Adrenal gland (tissue), 12 donors: ENCODE data around the gene KCTD19. TPM values are rescaled to one million over a fixed set of nuclear protein-coding genes. Genes with fewer than 3 reads are reported as not detected.

ENCODE experiments used
- DNase-seq, 7 donors: peaks; one replicate each; pipeline ENCODE4 v3.0.0-alpha.2; 2019 to 2020
- H3K27ac ChIP-seq, 5 donors: fragments of 200-600 bp; sonication (generic) in 4 of 5; 1 replicate in 3 of 5; 2 replicates in 2 of 5; pipeline versions ENCODE4 v1.5.1 to v1.8.0; 2016 to 2020; ENCODE audit warnings: mild to moderate bottlenecking in 1 of 5
- H3K27me3 ChIP-seq: fragments of 200-600 bp; 2 replicates; pipeline ENCODE4 v1.8.0; 2021
- H3K36me3 ChIP-seq, 2 donors: fragments of 200-600 bp; replicated peaks in 1 of 2; 1 replicate in 1 of 2; 2 replicates in 1 of 2; pipeline versions ENCODE4 v1.5.1 to v1.8.0; 2018 to 2022
- H3K4me1 ChIP-seq, 2 donors: fragments of 200-600 bp; replicated peaks in 1 of 2; 1 replicate in 1 of 2; 2 replicates in 1 of 2; pipeline versions ENCODE4 v1.5.1 to v1.8.0; 2018 to 2021
- H3K4me3 ChIP-seq, 4 donors: fragments of 200-600 bp; sonication (generic) in 3 of 4; one replicate each; pipeline ENCODE4 v1.5.1; 2016 to 2018
- H3K9me3 ChIP-seq, 3 donors: fragments of 200-600 bp; sonication (generic) in 1 of 3; replicated peaks in 1 of 3; 1 replicate in 2 of 3; 2 replicates in 1 of 3; pipeline versions ENCODE4 v1.5.1 to v1.8.0; 2016 to 2021
- CTCF ChIP-seq, 6 experiments: fragments of 450-650 bp in 4 of 6; fragments of 200-600 bp in 2 of 6; sonication (generic) in 1 of 6; IDR thresholded peaks; 1 replicate in 5 of 6; 2 replicates in 1 of 6; pipeline versions ENCODE4 v1.5.1 to v1.8.0; 2016 to 2021; ENCODE audit warnings: antibody characterized with exemption in 6 of 6, mild to moderate bottlenecking in 2 of 6, moderate library complexity in 1 of 6
- POLR2A ChIP-seq, 2 donors: fragments of 450-650 bp; IDR thresholded peaks; one replicate each; pipeline ENCODE4 v1.6.1; 2017; ENCODE audit warnings: antibody characterized with exemption in 2 of 2, mild to moderate bottlenecking in 2 of 2, moderate library complexity in 1 of 2
- WGBS, 4 donors: extraction: QIAGEN DNeasy Blood & Tissue Kit in 2 of 4; methylation state at CpG; one replicate each; pipeline versions ENCODE4 v1.1.5 to v1.1.7; 2013 to 2017; 5-methylcytosine and 5-hydroxymethylcytosine counted together
- intact Hi-C, 2 donors: fragments of 100-400 bp; cut with DNase I; formaldehyde crosslinking; loops; one replicate each; pipeline versions ENCODE4 v1.14.1 to v1.15.0; 2022 to 2023
- polyA plus RNA-seq, 3 donors: library from polyadenylated mRNA; stranded (reverse); fragments of 200-250 nt in 2 of 3; fragments of 350-450 nt in 1 of 3; fragmentation: Illumina TruSeq in 1 of 3; extraction: RNeasy Lipid Tissue Mini Kit (QIAGEN cat#74804) in 1 of 3; gene quantifications; one replicate each; pipeline ENCODE4 v1.2.3, GENCODE V29; 2013 to 2014
- total RNA-seq, 9 donors: library from RNA; depleted of rRNA in 4 of 9; stranded (reverse); fragments of >200 nt in 4 of 9; fragments of 120-200 nt in 1 of 9; fragmentation: NEBNext Ultra II Directional in 1 of 9; extraction: Animal tissue kit (Norgen Biotek cat#: 25700) in 1 of 9; gene quantifications; one replicate each; pipeline versions ENCODE4 v1.1.0 to v1.2.4, GENCODE V29; 2013 to 2023
- donor health status: healthy with polysubstance abuse.
- donor health status: Bipolar disorder and iron deficiency.
- donor health status: DM: yes; HTN: yes; CAD: no.
- donor health status: DM: no; HTN: no; CAD: no.
- donor health status: DM: no; HTN: no; CAD: no.
- donor health status: DM: yes; HTN: yes; CAD: no.

The KCTD19 gene
- total and polyA plus RNA-seq, 12 donors: 0.04 to 3.2 (median 0.18) TPM; not detected in 7

- TF ChIP-seq POLR2A (IDR thresholded peaks at IDR 0.05) (no peak), CTCF (IDR thresholded peaks at IDR 0.05) (no peak)
- no peak for DNase-seq
- 49 to 73% (median 71%) methylated on average over 2 to 4 of the region's 4 CpGs for WGBS, 4 donors
- intact Hi-C loops: no loop called here
- Histone ChIP-seq H3K27me3 (no peaks in the 10 kb centered on the region), H3K4me1 (no peaks in the 10 kb centered on the region), H3K27ac (no peak overlapping the region), H3K36me3 (no peaks in the 10 kb centered on the region), H3K4me3 (no peak overlapping the region), H3K9me3 (no peaks in the 10 kb centered on the region)
These were observed 68.9 kb downstream of the KCTD19 start for GRCh38 chr16:67257486-67258160.

GRCh38 chr16:67256701-67257230 is 69.8 kb downstream of the KCTD19 start:
- H3K4me1 ChIP-seq: no peaks in the 10 kb centered on the region
- no peaks in the 10 kb centered on the region for H3K9me3 ChIP-seq
- no peak overlapping the region for H3K27ac ChIP-seq
- TF ChIP-seq CTCF (IDR thresholded peaks at IDR 0.05): no peak
- no peak for TF ChIP-seq POLR2A (IDR thresholded peaks at IDR 0.05)
- H3K36me3 ChIP-seq: no peaks in the 10 kb centered on the region
- intact Hi-C loops: no loop called here
- no peak overlapping the region for H3K4me3 ChIP-seq
- WGBS, 4 donors: 93 to 97% (median 94%) methylated on average over 8 to 11 of the region's 11 CpGs
- DNase-seq: peak in 1 of 7 donors; percentile 4
- H3K27me3 ChIP-seq: no peaks in the 10 kb centered on the region

GRCh38 chr16:67255553-67256221 is 70.9 kb downstream of the KCTD19 start:
- Histone ChIP-seq H3K4me3 (no peak overlapping the region), H3K27ac (no peak overlapping the region), H3K27me3 (no peaks in the 10 kb centered on the region), H3K4me1 (no peaks in the 10 kb centered on the region), H3K36me3 (no peaks in the 10 kb centered on the region), H3K9me3 (no peaks in the 10 kb centered on the region)
- TF ChIP-seq POLR2A (IDR thresholded peaks at IDR 0.05) (no peak), CTCF (IDR thresholded peaks at IDR 0.05) (no peak)
- WGBS, 4 donors: 88 to 95% (median 93%) methylated on average over 14 to 17 of the region's 17 CpGs
- DNase-seq: no peak
- intact Hi-C loops: no loop called here

GRCh38 chr16:67254801-67255552 is 71.6 kb downstream of the KCTD19 start:
- Histone ChIP-seq H3K36me3 (no peaks in the 10 kb centered on the region), H3K4me1 (no peaks in the 10 kb centered on the region), H3K9me3 (no peaks in the 10 kb centered on the region), H3K27me3 (no peaks in the 10 kb centered on the region), H3K27ac (no peak overlapping the region), H3K4me3 (no peak overlapping the region)
- TF ChIP-seq POLR2A (IDR thresholded peaks at IDR 0.05): no peak
- TF ChIP-seq CTCF (IDR thresholded peaks at IDR 0.05): no peak
- no peak for DNase-seq
- intact Hi-C loops: no loop called here
- 85 to 96% (median 90%) methylated on average over 8 to 18 of the region's 18 CpGs for WGBS, 4 donors
